K562 (cell line): Measurements from ENCODE around the gene PDZK1IP1. TPM values are rescaled to one million over a fixed set of nuclear protein-coding genes. Genes with fewer than 3 reads are reported as not detected.

Source experiments
- ARHGAP35 ChIP-seq: fragments of 450-650 bp; IDR thresholded peaks from 2 replicates; pipeline ENCODE4 v1.6.1; 2018; ENCODE audit not compliant: partially characterized antibody
- BCL6 ChIP-seq: fragments of 250-450 bp; sonication (Bioruptor Pico); IDR thresholded peaks from 2 replicates; pipeline ENCODE4 v1.4.0; 2020
- BMI1 ChIP-seq: fragments of 150-350 bp; IDR thresholded peaks from 2 replicates; pipeline ENCODE4 v1.6.1; 2014; ENCODE audit warnings: low read length
- BRD9 ChIP-seq: fragments of 450-650 bp; IDR thresholded peaks from 2 replicates; pipeline ENCODE4 v1.6.1; 2018; ENCODE audit warnings: low read depth; ENCODE audit not compliant: partially characterized antibody
- CCAR2 ChIP-seq: fragments of 200-400 bp; formaldehyde crosslinking; IDR thresholded peaks from 2 replicates; pipeline ENCODE4 v1.6.1; 2017; ENCODE audit warnings: mild to moderate bottlenecking, low read depth, low read length
- ELF4 ChIP-seq: fragments of 450-650 bp; formaldehyde crosslinking; IDR thresholded peaks from 2 replicates; pipeline ENCODE4 v1.4.0; 2022; ENCODE audit warnings: missing genetic modification characterization
- EWSR1 ChIP-seq: fragments of 450-650 bp; IDR thresholded peaks from 2 replicates; pipeline ENCODE4 v1.6.1; 2018; ENCODE audit warnings: borderline replicate concordance, mild to moderate bottlenecking, low read depth, moderate library complexity; ENCODE audit not compliant: partially characterized antibody
- GATAD2B ChIP-seq: fragments of 450-650 bp; IDR thresholded peaks from 2 replicates; pipeline ENCODE4 v1.6.1; 2017; ENCODE audit warnings: mild to moderate bottlenecking, borderline replicate concordance
- KLF13 ChIP-seq: fragments of 450-650 bp; IDR thresholded peaks from 2 replicates; pipeline ENCODE4 v1.6.1; 2016; ENCODE audit warnings: missing genetic modification characterization, low read depth, mild to moderate bottlenecking, missing compliant biosample characterization, moderate library complexity, borderline replicate concordance
- NEUROD1 ChIP-seq: fragments of 150-350 bp; IDR thresholded peaks from 2 replicates; pipeline ENCODE4 v1.6.1; 2014; ENCODE audit warnings: borderline replicate concordance, low read length, low read depth; ENCODE audit not compliant: partially characterized antibody
- NR1H2 ChIP-seq: sonication (generic); formaldehyde crosslinking; IDR thresholded peaks from 2 replicates; pipeline ENCODE4 v1.4.0; 2020; ENCODE audit warnings: mild to moderate bottlenecking, missing genetic modification reagents
- RAD51 ChIP-seq: fragments of 450-650 bp; IDR thresholded peaks from 2 replicates; pipeline ENCODE4 v1.7.1; 2016; ENCODE audit warnings: low read depth, mild to moderate bottlenecking, borderline replicate concordance
- RBM39 ChIP-seq: fragments of 200-400 bp; formaldehyde crosslinking; optimal IDR thresholded peaks from 2 replicates; pipeline ENCODE3; 2018; ENCODE audit warnings: low read depth, low read length
- SMAD4 ChIP-seq: fragments of 250-450 bp; sonication (Bioruptor Pico); conservative IDR thresholded peaks from 2 replicates; pipeline ENCODE4 v1.8.0; 2021; ENCODE audit warnings: inconsistent platforms, mild to moderate bottlenecking, moderate library complexity
- YBX1 ChIP-seq: fragments of 450-650 bp; IDR thresholded peaks from 2 replicates; pipeline ENCODE4 v1.7.1; 2016; ENCODE audit warnings: mild to moderate bottlenecking
- ZNF324 ChIP-seq: fragments of 250-450 bp; sonication (Bioruptor Pico); IDR thresholded peaks from 2 replicates; pipeline ENCODE4 v1.4.0; 2020; ENCODE audit warnings: mild to moderate bottlenecking
- ZNF444 ChIP-seq: fragments of 250-450 bp; sonication (Bioruptor Pico); IDR thresholded peaks from 2 replicates; pipeline ENCODE4 v1.4.0; 2020; ENCODE audit warnings: mild to moderate bottlenecking, moderate library complexity
- ZNF445 ChIP-seq: fragments of 250-450 bp; sonication (Bioruptor Pico); IDR thresholded peaks from 2 replicates; pipeline ENCODE4 v1.4.0; 2020; ENCODE audit warnings: low read depth, mild to moderate bottlenecking, moderate library complexity
- ZNF699 ChIP-seq: fragments of 250-450 bp; sonication (Bioruptor Pico); IDR thresholded peaks from 2 replicates; pipeline ENCODE4 v1.8.0; 2021; ENCODE audit warnings: mild to moderate bottlenecking, moderate library complexity; ENCODE audit not compliant: insufficient replicate concordance
- ZNF785 ChIP-seq: fragments of 250-450 bp; sonication (Bioruptor Pico); IDR thresholded peaks from 2 replicates; pipeline ENCODE4 v1.4.0; 2020; ENCODE audit warnings: mild to moderate bottlenecking
- polyA plus RNA-seq, 8 experiments: library from polyadenylated mRNA; depleted of rRNA in 4 of 8; stranded (reverse) in 5 of 8; unstranded in 3 of 8; fragments of >200 nt; fragmentation: Nextera tagmentation in 2 of 8; fragmentation: Illumina TruSeq in 1 of 8; extraction: Ambion mirVana in 2 of 8; extraction: Trizol in 1 of 8; gene quantifications; 2 replicates each; pipeline versions ENCODE4 v1.2.1 to v1.2.3, GENCODE V29; 2011 to 2014; ENCODE audit warnings: inconsistent platforms in 1 of 8, missing spikeins in 1 of 8
- total RNA-seq, 7 experiments: library from RNA; depleted of rRNA in 6 of 7; stranded (reverse); fragments of >200 nt in 6 of 7; fragmentation: Illumina TruSeq in 2 of 7; extraction: Trizol in 2 of 7; gene quantifications; 2 replicates each; pipeline versions ENCODE4 v1.2.1 to v1.2.3, GENCODE V29; 2011 to 2021; ENCODE audit warnings: low replicate concordance in 1 of 7
- TF ChIP-seq, protein P1 (sequence below): fragments of 150-350 bp; IDR thresholded peaks from 2 replicates; pipeline ENCODE4 v1.6.1; 2014; ENCODE audit warnings: low read depth, mild to moderate bottlenecking, low read length, borderline replicate concordance
- TF ChIP-seq, protein P2 (sequence below): sonication (generic); formaldehyde crosslinking; IDR thresholded peaks from 2 replicates; pipeline ENCODE4 v1.8.0; 2022; ENCODE audit warnings: mild to moderate bottlenecking, missing genetic modification reagents
- TF ChIP-seq, protein P3 (sequence below): sonication (generic); IDR thresholded peaks from 2 replicates; pipeline ENCODE4 v1.6.1; 2016
- TF ChIP-seq, protein P4 (sequence below): fragments of 250-450 bp; sonication (Bioruptor Pico); IDR thresholded peaks from 2 replicates; pipeline ENCODE4 v1.8.0; 2021; ENCODE audit warnings: moderate library complexity, mild to moderate bottlenecking, inconsistent platforms

Gene PDZK1IP1
- total and polyA plus RNA-seq, 9 of the 15 experiments (the other 6 are each of a cell fraction or from before 2014, with no cell fraction given): 0.17 to 0.68 (median 0.53) TPM; not detected in 2

DNA sequence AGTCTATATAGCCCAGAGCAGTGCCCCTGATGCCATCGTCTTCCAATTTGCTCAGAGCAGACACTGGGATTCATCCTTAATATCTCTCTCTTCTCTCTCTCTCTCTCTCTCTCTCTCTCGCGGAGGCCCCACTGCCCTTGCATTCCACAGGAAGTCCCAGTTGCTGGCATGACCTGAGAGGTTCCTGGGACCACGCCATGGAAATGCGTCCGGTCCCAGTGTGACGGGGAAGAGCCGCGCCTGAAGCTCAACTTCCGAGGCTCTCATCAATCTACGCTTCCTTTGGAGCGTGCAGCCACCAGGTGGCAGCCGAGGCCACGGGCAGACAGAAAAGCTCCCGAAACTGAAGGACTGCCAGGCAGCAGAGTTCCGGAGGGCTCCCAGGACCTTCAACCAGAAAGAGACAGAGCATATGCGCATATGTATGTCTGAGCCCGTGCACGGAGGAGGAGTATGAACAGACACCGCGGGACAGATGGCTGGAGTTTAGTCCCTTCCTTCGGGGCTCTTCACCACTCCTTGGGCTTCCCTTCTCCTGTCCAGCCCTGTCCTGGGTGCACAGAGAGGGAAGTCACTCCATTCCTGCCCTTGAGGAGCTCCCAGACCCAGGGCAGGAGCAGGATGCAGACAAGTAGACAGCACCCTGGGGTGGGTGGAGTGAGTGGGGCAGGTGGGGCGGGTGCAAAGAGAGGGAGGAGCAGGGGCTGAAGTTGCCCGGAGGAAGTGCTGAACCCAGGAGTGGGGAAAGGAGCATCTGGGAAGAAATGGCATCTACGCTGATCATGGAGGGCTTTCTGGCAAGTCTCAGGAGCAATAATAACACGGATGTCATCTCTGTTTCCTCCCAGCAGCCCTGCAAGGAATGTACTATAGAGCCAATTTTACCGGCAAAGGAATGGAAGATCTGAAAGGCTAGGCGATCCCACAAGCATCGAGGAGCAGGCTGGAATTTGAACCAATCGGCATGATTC lies 10.5 kb downstream of the PDZK1IP1 start (continued):
- TF ChIP-seq, protein P1, sequence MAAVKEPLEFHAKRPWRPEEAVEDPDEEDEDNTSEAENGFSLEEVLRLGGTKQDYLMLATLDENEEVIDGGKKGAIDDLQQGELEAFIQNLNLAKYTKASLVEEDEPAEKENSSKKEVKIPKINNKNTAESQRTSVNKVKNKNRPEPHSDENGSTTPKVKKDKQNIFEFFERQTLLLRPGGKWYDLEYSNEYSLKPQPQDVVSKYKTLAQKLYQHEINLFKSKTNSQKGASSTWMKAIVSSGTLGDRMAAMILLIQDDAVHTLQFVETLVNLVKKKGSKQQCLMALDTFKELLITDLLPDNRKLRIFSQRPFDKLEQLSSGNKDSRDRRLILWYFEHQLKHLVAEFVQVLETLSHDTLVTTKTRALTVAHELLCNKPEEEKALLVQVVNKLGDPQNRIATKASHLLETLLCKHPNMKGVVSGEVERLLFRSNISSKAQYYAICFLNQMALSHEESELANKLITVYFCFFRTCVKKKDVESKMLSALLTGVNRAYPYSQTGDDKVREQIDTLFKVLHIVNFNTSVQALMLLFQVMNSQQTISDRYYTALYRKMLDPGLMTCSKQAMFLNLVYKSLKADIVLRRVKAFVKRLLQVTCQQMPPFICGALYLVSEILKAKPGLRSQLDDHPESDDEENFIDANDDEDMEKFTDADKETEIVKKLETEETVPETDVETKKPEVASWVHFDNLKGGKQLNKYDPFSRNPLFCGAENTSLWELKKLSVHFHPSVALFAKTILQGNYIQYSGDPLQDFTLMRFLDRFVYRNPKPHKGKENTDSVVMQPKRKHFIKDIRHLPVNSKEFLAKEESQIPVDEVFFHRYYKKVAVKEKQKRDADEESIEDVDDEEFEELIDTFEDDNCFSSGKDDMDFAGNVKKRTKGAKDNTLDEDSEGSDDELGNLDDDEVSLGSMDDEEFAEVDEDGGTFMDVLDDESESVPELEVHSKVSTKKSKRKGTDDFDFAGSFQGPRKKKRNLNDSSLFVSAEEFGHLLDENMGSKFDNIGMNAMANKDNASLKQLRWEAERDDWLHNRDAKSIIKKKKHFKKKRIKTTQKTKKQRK: no peak
- TF ChIP-seq NR1H2 (CRISPR knock-in tag) (no peak; the same call in 1 of the 2 replicates), ZNF444 (CRISPR knock-in tag) (peak; percentile 63; the same call in 1 of the 2 replicates), ZNF445 (CRISPR knock-in tag) (no peak), RBM39 (no peak), NEUROD1 (peak; percentile 35), RAD51 (no peak), BRD9 (peak; percentile 97), SMAD4 (CRISPR knock-in tag) (peak; percentile 30; the same call in 1 of the 2 replicates), EWSR1 (no peak), ARHGAP35 (no peak), CCAR2 (no peak), KLF13 (tag) (no peak), ZNF324 (CRISPR knock-in tag) (0 out of 2 replicates have a peak, but pooled peaks have one; percentile 6), ZNF699 (CRISPR knock-in tag) (no peak), GATAD2B (peak; percentile 89; the same call in 1 of the 2 replicates), BMI1 (no peak), BCL6 (no peak), YBX1 (no peak), ELF4 (CRISPR knock-in tag) (no peak), ZNF785 (no peak)
- TF ChIP-seq, protein P2, sequence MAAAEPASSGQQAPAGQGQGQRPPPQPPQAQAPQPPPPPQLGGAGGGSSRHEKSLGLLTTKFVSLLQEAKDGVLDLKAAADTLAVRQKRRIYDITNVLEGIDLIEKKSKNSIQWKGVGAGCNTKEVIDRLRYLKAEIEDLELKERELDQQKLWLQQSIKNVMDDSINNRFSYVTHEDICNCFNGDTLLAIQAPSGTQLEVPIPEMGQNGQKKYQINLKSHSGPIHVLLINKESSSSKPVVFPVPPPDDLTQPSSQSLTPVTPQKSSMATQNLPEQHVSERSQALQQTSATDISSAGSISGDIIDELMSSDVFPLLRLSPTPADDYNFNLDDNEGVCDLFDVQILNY (CRISPR knock-in tag): no peak
- TF ChIP-seq, protein P3, sequence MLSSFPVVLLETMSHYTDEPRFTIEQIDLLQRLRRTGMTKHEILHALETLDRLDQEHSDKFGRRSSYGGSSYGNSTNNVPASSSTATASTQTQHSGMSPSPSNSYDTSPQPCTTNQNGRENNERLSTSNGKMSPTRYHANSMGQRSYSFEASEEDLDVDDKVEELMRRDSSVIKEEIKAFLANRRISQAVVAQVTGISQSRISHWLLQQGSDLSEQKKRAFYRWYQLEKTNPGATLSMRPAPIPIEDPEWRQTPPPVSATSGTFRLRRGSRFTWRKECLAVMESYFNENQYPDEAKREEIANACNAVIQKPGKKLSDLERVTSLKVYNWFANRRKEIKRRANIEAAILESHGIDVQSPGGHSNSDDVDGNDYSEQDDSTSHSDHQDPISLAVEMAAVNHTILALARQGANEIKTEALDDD: no peak
- TF ChIP-seq, protein P4, sequence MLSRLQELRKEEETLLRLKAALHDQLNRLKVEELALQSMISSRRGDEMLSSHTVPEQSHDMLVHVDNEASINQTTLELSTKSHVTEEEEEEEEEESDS: no peak
